Testis (tissue), 2 donors: Measurements from ENCODE around the gene GDPD4.

Experiments used
- CTCF ChIP-seq, 3 experiments: fragments of 450-650 bp in 2 of 3; fragments of 200-600 bp in 1 of 3; sonication (generic) in 1 of 3; IDR thresholded peaks; one replicate each; pipeline ENCODE4 v1.5.1; 2016 to 2019; ENCODE audit warnings: antibody characterized with exemption in 3 of 3, mild to moderate bottlenecking in 2 of 3, moderate library complexity in 1 of 3
- POLR2A ChIP-seq: fragments of 450-650 bp; IDR thresholded peaks from one replicate; pipeline ENCODE4 v1.6.1; 2017; ENCODE audit warnings: antibody characterized with exemption, mild to moderate bottlenecking, moderate library complexity

GRCh38 chr11:77233011-77233410, 68.5 kb downstream of the GDPD4 start:
- TF ChIP-seq POLR2A (no peak), CTCF (IDR thresholded peaks at IDR 0.05) (no peak)
